Calu3 (cell line): ENCODE data around the gene DPPA3. TPM values are rescaled to one million over a fixed set of nuclear protein-coding genes. Genes with fewer than 3 reads are reported as not detected.
"Not testable (repeated sequence)": the region's sequence is repeated elsewhere in the genome, so short reads cannot be mapped to it uniquely, and the experiment has no call there.

Experiments
- BruUV-seq: library from RNA; stranded (reverse); fragments of 400-500 nt; replicated peaks from 2 replicates; lab custom pipeline; 2021; lab: Mats Ljungman, UMichigan
- CTCF ChIA-PET: fragments of 300-600 bp; sonication (Branson Sonifier 250); formaldehyde crosslinking; loops from one replicate; lab custom pipeline; 2022; ENCODE audit warnings: antibody characterized with exemption; lab: Charles Lee
- DNase-seq: peaks from one replicate; pipeline ENCODE4 v3.0.0; 2022
- H3K27ac Mint-ChIP-seq: one replicate; pipeline ENCODE4 v1.8.0; 2022; ENCODE audit warnings: mixed read lengths; ENCODE audit not compliant: unreplicated experiment
- H3K27me3 Mint-ChIP-seq: one replicate; pipeline ENCODE4 v1.8.0; 2022; ENCODE audit warnings: mixed read lengths; ENCODE audit not compliant: unreplicated experiment
- H3K36me3 Mint-ChIP-seq: one replicate; pipeline ENCODE4 v1.8.0; 2022; ENCODE audit warnings: mild to moderate bottlenecking, moderate library complexity, mixed read lengths; ENCODE audit not compliant: insufficient read depth, unreplicated experiment
- H3K4me1 Mint-ChIP-seq: one replicate; pipeline ENCODE4 v1.8.0; 2022; ENCODE audit warnings: mild to moderate bottlenecking, low read depth, mixed read lengths; ENCODE audit not compliant: unreplicated experiment
- H3K4me3 Mint-ChIP-seq: one replicate; pipeline ENCODE4 v1.8.0; 2022; ENCODE audit warnings: mild to moderate bottlenecking, low read depth, moderate library complexity, mixed read lengths; ENCODE audit not compliant: unreplicated experiment
- H3K9me3 Mint-ChIP-seq: one replicate; pipeline ENCODE4 v1.8.0; 2022; ENCODE audit warnings: low read depth, mixed read lengths; ENCODE audit not compliant: unreplicated experiment
- intact Hi-C: fragments of 100-400 bp; cut with micrococcal nuclease; formaldehyde crosslinking; loops from one replicate; pipeline ENCODE4 v1.10.0; 2022; ENCODE audit not compliant: unreplicated experiment
- total RNA-seq: library from RNA; stranded (reverse); gene quantifications from 2 replicates; pipeline ENCODE4 v1.2.3, GENCODE V29; 2022
- TF ChIP-seq, protein P1 (sequence below): fragments of 200-600 bp; IDR thresholded peaks from one replicate; pipeline ENCODE4 v1.8.0; 2022; ENCODE audit warnings: antibody characterized with exemption; ENCODE audit not compliant: unreplicated experiment

The DPPA3 gene
- total RNA-seq, 1 experiment from 2014 or later, result not detected

DNA sequence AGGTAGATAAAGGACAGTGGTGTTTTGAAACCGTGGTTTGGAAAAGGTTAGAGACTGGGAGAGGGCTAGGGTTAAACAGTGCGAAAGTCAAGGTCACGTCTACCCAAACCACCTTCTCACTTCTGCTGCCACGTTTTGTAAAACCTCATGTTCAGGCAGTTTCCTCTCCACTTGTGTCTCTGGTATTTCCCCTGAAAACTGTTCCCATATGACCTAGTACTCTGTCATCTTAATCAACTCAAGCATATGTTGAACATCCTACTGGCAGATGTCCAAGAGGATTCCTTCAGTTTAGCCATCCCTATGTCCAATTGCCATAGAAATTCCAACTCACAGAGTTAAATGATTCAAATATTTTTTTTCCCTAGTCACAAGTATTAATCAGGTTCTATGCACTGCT, 18.5 kb downstream of the DPPA3 start:
- no TSS peak for BruUV-seq
- CTCF ChIA-PET, result no interaction called here
- DNase-seq, result no peak
- H3K27me3 Mint-ChIP-seq, result peaks cover 27% of the 10 kb centered on the region
- intact Hi-C loops, result no loop called here
- no peaks in the 10 kb centered on the region for H3K9me3 Mint-ChIP-seq
- TF ChIP-seq, protein P1, sequence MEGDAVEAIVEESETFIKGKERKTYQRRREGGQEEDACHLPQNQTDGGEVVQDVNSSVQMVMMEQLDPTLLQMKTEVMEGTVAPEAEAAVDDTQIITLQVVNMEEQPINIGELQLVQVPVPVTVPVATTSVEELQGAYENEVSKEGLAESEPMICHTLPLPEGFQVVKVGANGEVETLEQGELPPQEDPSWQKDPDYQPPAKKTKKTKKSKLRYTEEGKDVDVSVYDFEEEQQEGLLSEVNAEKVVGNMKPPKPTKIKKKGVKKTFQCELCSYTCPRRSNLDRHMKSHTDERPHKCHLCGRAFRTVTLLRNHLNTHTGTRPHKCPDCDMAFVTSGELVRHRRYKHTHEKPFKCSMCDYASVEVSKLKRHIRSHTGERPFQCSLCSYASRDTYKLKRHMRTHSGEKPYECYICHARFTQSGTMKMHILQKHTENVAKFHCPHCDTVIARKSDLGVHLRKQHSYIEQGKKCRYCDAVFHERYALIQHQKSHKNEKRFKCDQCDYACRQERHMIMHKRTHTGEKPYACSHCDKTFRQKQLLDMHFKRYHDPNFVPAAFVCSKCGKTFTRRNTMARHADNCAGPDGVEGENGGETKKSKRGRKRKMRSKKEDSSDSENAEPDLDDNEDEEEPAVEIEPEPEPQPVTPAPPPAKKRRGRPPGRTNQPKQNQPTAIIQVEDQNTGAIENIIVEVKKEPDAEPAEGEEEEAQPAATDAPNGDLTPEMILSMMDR, result no peak
- H3K36me3 Mint-ChIP-seq, result no peaks in the 10 kb centered on the region
- H3K4me1 Mint-ChIP-seq, result no peaks in the 10 kb centered on the region
- H3K27ac Mint-ChIP-seq, result no peak overlapping the region
- no peak overlapping the region for H3K4me3 Mint-ChIP-seq

DNA sequence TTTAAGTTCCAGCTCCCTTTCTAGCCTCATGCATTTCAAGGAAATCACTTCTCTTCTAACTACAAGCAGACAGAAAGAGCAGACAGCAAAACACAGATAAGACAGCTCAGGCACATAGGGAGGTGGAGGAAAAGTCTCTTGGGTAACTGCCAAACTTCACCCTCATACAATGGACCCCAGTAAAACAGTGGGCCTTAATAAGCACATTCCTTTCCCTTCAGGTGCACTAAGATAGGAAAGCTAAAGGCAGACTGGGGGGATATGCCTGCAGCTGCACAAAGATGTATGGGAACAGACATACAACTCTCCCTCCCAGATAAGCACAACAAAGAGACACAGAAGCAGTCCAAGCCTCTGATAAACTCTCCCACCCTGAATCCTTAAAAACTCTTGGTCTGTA, 19.8 kb downstream of the DPPA3 start:
- H3K36me3 Mint-ChIP-seq, intact Hi-C loops, H3K4me1 Mint-ChIP-seq, DNase-seq, H3K27ac Mint-ChIP-seq, BruUV-seq, H3K9me3 Mint-ChIP-seq, H3K4me3 Mint-ChIP-seq, CTCF ChIA-PET: not testable (repeated sequence)
- H3K27me3 Mint-ChIP-seq, result peaks cover 17% of the 10 kb centered on the region

GRCh38 chr12:7731486-7731885, 20.3 kb downstream of the DPPA3 start:
- peaks cover 13% of the 10 kb centered on the region for H3K27me3 Mint-ChIP-seq
- H3K36me3 Mint-ChIP-seq, result no peaks in the 10 kb centered on the region
- CTCF ChIA-PET, result no interaction called here
- intact Hi-C loops, result no loop called here
- TF ChIP-seq, protein P1, result no peak
- no peak for DNase-seq
- BruUV-seq, result no TSS peak
- no peaks in the 10 kb centered on the region for H3K9me3 Mint-ChIP-seq
- H3K4me1 Mint-ChIP-seq, result no peaks in the 10 kb centered on the region
- H3K27ac Mint-ChIP-seq, result no peak overlapping the region
- H3K4me3 Mint-ChIP-seq, result no peak overlapping the region

DNA sequence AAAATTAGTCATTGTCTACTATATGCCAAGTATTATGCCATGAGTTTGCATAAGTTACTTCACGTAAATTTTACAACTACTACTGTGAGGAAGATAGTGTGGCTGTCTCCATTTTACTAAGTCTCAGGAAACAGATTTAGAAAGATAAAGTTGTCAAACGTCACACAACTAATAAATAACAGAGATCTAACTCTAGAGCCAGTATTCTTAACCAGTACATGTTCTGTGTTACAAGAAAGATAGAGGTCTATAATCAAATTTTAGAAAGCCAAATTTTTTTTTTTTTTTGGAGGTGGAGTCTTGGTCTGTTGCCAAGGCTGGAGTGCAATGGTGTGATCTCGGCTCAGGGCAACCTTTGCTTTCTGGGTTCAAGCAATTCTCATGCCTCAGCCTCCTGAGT, 21.8 kb downstream of the DPPA3 start:
- no peaks in the 10 kb centered on the region for H3K4me1 Mint-ChIP-seq
- BruUV-seq, result no TSS peak
- CTCF ChIA-PET, result no interaction called here

DNA sequence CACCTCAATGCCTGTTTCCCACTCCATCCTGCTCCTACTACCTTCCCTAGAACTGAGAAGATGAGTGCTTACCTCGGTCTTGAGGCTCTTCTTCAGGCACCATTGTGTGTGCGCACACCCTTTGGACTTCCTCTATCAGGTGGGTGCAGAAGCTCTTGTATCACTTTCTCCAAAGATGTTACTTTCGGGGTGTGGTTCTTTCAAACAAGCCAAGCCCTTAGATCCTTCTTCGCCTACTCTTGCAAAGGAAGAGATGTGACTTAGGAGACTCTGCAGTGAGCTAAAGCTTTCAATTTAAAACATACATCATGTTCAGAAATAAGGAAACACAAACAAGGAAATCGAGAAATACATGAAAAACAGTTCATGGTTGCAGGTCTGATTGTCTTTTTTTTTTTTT, 36.0 kb downstream of the DPPA3 start, which contains the start of gene CLEC4C:
TSS of gene CLEC4C (minus strand) at position 130 of the 400 bp plus-strand sequence. CDS start at position 103, 27 bp downstream.
- no peaks in the 10 kb centered on the region for H3K4me1 Mint-ChIP-seq
- DNase-seq, result no peak
- no TSS peak for BruUV-seq
- CTCF ChIA-PET, result interaction anchor here (0.7 kb wide), 1 partner anchor 40 kb away, joined by 3 read pairs; no protein-coding TSS in a partner anchor
- H3K4me3 Mint-ChIP-seq, result no peak within 1 kb of the TSS
- H3K27ac Mint-ChIP-seq, result no peak within 1 kb of the TSS
- intact Hi-C loops, result no loop called here
- no peaks in the 10 kb centered on the region for H3K27me3 Mint-ChIP-seq
- no peaks in the 10 kb centered on the region for H3K36me3 Mint-ChIP-seq
- TF ChIP-seq, protein P1, result no peak
- H3K9me3 Mint-ChIP-seq, result peaks cover 4% of the 10 kb centered on the region

More for the DNA sequence above, 21.8 kb downstream of the DPPA3 start:
- H3K4me3 Mint-ChIP-seq, result no peak overlapping the region
- DNase-seq, result no peak
- TF ChIP-seq, protein P1, result no peak
- H3K36me3 Mint-ChIP-seq, result no peaks in the 10 kb centered on the region
- H3K9me3 Mint-ChIP-seq, result no peaks in the 10 kb centered on the region
- intact Hi-C loops, result no loop called here
- H3K27ac Mint-ChIP-seq, result no peak overlapping the region
- H3K27me3 Mint-ChIP-seq, result peaks cover 13% of the 10 kb centered on the region
